ENCODE results near the gene P3H4.

P3H4 gene

DNA sequence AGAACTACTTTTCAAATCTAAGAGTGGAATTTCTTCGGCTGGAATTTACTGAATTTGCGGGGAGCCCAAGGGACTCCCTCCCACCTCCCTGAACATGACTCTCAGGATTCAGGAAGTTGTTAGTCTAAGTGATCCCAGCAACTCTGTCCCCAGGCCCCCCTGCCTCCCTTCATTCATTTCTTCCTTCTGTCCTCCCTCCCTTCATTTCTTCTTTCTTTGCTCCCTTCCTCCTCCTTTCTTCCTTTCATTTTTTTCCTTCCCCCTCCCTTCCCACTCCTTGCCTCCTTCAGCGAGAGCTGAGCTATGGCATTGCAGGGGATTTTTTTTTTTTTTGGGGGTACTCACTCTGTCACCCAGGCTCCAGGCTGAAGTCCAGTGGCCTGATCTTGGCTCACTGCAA, 14.4 kb downstream of the P3H4 start:
- TF ChIP-seq, protein P1, sequence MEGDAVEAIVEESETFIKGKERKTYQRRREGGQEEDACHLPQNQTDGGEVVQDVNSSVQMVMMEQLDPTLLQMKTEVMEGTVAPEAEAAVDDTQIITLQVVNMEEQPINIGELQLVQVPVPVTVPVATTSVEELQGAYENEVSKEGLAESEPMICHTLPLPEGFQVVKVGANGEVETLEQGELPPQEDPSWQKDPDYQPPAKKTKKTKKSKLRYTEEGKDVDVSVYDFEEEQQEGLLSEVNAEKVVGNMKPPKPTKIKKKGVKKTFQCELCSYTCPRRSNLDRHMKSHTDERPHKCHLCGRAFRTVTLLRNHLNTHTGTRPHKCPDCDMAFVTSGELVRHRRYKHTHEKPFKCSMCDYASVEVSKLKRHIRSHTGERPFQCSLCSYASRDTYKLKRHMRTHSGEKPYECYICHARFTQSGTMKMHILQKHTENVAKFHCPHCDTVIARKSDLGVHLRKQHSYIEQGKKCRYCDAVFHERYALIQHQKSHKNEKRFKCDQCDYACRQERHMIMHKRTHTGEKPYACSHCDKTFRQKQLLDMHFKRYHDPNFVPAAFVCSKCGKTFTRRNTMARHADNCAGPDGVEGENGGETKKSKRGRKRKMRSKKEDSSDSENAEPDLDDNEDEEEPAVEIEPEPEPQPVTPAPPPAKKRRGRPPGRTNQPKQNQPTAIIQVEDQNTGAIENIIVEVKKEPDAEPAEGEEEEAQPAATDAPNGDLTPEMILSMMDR (IDR thresholded peaks at IDR 0.05; ENCODE audit: borderline replicate concordance, control extremely low read depth, extremely low read depth, insufficient read depth, missing control alignments) = no peak
- DNase-seq (ENCODE audit: low spot score) = no peak
- in situ Hi-C loops (cut with MboI; ENCODE audit: low sequenced_read_pairs, unreplicated experiment) = no loop called here

DNA sequence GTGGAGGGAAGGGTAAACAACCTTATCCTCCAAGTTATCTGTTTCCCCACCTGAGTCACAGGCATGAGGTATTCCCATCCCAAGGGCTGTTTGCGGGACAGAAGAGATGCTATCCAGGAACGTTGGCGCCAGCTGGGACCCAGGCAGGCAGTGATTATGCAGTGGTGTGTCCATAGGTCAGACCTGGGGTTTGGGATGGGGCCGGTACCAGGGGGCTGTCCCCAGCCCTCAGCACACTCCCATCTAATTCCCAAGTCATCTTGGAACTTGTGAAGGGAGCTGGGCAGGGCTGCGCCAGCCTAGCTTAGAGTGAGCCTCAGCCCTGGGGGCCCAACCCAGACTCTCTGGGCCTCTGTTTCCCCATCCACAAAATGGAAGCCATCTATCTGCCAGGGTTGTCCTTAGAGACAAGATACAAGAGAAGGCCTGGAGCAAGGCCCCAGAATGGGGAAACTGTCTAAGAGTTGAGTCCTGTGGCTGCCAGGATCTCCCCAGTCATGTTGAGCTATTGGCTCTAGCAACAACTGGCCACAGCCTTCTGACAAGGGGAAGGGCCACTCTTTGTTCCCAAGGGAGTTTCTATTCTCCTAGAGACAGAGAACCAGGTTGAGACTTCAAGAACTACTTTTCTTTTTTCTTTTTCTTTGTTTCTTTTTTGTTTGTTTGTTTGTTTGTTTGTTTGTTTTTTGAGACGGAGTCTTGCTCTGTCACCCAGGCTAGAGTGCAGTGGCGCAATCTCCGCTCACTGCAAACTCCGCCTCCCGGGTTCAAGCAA, 15.4 kb downstream of the P3H4 start:
- in situ Hi-C loops (cut with MboI; ENCODE audit: low sequenced_read_pairs, unreplicated experiment) = no loop called here
- TF ChIP-seq, protein P1 (IDR thresholded peaks at IDR 0.05; ENCODE audit: borderline replicate concordance, control extremely low read depth, extremely low read depth, insufficient read depth, missing control alignments) = no peak
- DNase-seq (ENCODE audit: low spot score) = no peak

DNA sequence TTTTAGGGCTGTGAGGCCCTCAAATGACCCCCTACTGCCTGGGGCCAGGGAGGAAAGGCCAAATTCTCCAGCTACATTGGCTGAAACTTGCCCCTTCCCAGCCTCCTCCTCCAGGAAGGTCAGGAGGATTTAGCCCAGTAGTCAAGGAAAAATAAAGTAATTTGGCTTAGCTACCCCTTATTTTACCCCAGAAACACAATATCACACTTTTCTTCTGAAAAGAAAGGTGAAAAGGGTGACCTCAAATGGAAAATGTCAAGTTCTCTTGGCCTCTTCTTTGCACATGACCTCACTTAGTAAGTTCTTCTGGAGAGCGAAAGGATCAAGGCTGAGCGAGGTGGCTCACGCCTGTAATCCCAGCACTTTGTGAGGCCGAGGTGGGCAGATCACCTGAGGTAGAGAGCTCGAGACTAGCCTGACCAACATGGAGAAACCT, 17.2 kb downstream of the P3H4 start:
- in situ Hi-C loops (cut with MboI; ENCODE audit: low sequenced_read_pairs, unreplicated experiment) = no loop called here
- TF ChIP-seq, protein P1 (IDR thresholded peaks at IDR 0.05; ENCODE audit: borderline replicate concordance, control extremely low read depth, extremely low read depth, insufficient read depth, missing control alignments) = no peak
- DNase-seq (ENCODE audit: low spot score) = no peak

DNA sequence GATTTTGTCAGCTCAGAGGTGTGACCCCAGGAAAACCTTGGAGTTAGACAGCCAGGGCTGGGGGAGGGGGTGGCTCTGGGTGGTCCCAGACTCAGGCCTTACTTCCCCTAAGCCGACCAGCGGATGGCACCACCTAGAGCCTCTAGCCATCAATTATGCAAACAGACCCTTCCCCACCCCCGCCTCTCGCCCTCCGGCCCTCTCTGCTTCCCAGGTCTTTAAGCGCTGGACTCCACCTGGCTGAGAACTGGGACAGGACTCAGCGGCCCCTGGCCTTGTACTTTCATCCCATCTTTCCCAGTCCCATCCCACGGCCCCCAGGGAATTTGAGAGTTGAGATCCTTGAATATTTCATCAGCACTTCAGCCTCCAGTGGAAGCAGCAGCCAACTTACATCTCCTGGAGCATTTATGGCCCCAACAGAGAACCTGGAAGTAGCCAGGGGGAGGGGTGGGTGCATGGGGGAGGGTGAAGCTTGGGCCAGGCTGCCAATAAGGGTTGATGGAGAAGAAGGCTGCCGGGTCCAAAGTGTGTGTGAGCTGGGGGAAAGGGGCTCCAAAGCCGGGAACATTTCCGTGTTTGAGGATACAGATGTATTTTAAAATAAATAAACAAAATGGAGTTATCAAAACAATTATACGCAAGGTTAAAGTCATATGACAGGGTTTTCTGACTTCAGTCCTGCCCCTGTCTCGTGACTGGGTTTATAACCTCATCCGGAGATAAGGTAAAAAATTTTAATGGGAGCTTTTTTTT, 17.8 kb downstream of the P3H4 start:
- in situ Hi-C loops (cut with MboI; ENCODE audit: low sequenced_read_pairs, unreplicated experiment) = no loop called here
- TF ChIP-seq, protein P1 (IDR thresholded peaks at IDR 0.05; ENCODE audit: borderline replicate concordance, control extremely low read depth, extremely low read depth, insufficient read depth, missing control alignments) = no peak
- no peak for DNase-seq (ENCODE audit: low spot score)

DNA sequence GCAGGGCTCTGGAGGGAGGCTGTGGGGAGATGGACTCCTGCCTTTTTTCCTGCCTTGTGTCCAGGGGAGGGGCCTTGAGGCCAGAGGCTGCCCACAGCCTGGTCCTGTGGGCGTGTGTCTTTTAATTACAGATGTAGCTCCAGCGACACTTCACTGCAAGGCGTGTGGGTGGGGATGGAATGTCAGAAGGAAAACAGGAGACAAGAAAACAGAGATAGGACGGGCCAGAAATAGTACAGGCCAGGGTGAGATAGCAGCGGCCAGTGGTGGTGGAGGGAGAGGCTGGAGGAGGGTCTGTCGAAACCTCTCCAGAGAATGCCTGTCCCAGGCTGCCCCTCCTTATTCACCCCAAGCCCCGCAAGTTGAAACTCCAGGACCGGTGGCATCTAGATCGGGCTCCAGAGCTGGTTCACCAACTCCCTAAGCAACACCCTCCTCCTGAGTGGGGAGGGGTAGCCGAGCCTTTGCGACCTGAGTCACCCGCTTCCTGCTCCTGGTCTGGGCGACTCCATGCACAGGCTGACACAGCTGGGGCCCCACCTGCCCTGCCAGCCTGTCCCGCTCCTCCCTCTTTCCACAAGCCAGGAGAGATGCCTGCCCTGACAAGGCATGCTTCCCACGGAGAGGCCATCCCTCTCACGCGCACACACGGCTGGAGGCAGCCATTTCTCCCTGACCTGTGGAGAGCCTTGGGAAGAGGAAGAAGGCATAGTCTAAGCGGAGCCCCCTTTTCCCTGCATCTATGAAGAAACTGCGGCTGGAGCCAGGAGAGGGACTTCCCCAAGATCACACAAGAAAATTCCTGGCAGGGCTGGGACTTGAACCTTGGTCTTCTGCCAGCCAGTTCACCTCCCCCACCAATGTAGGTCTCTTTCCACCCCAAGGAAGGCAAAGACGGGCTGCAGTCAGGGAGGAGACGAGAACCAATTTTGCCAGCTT, 18.6 kb downstream of the P3H4 start:
- DNase-seq (ENCODE audit: low spot score) = no peak
- TF ChIP-seq, protein P1 (IDR thresholded peaks at IDR 0.05; ENCODE audit: borderline replicate concordance, control extremely low read depth, extremely low read depth, insufficient read depth, missing control alignments) = no peak
- in situ Hi-C loops (cut with MboI; ENCODE audit: low sequenced_read_pairs, unreplicated experiment) = no loop called here

DNA sequence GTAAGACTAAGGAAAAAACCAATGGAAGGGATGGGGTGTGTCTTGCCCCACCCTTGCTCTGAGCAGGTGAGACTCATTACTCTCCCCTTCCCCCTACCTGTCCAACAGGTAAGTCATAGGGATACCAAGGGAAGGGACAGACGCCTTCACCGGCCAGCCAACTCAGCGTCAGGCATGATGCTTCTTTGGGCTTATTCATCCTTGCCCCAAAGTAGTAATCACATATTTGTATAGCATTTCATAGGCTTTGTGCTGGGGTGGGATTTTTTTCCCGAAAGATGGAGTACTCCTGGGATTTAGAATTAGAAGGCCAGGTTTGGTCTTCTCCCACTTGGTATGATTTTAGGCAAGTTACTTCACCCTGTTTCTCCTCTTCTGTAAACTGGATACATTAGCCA, 24.7 kb downstream of the P3H4 start:
- no peak for DNase-seq (ENCODE audit: low spot score)
- in situ Hi-C loops (cut with MboI; ENCODE audit: low sequenced_read_pairs, unreplicated experiment) = no loop called here
- TF ChIP-seq, protein P1 (IDR thresholded peaks at IDR 0.05; ENCODE audit: borderline replicate concordance, control extremely low read depth, extremely low read depth, insufficient read depth, missing control alignments) = no peak

Data from GM13976 (cell line).